HepG2 (cell line): ENCODE results near the gene TIMELESS. TPM values are rescaled to one million over a fixed set of nuclear protein-coding genes. Genes with fewer than 3 reads are reported as not detected.

Experiments
- ATF4 ChIP-seq, 2 experiments: fragments of 450-650 bp in 1 of 2; sonication (generic) in 1 of 2; formaldehyde crosslinking; IDR thresholded peaks; 2 replicates each; pipeline versions ENCODE4 v1.5.0 to v1.8.0; 2020 to 2022; ENCODE audit warnings: mild to moderate bottlenecking in 1 of 2, missing genetic modification reagents in 1 of 2
- FUBP1 ChIP-seq: sonication (generic); formaldehyde crosslinking; IDR thresholded peaks from 2 replicates; pipeline ENCODE4 v1.5.1; 2020; ENCODE audit warnings: missing genetic modification reagents, mild to moderate bottlenecking, borderline replicate concordance
- HNF1A ChIP-seq, 2 experiments: sonication (generic) in 1 of 2; formaldehyde crosslinking in 1 of 2; IDR thresholded peaks; 2 replicates each; pipeline versions ENCODE4 v1.4.0 to v1.6.1; 2016 to 2020; ENCODE audit warnings: borderline replicate concordance in 1 of 2, low read depth in 1 of 2, mild to moderate bottlenecking in 1 of 2, missing genetic modification reagents in 1 of 2
- HNF1B ChIP-seq: sonication (generic); formaldehyde crosslinking; IDR thresholded peaks from 2 replicates; pipeline ENCODE4 v1.5.1; 2020; ENCODE audit warnings: mild to moderate bottlenecking, moderate library complexity, missing genetic modification reagents
- LCORL ChIP-seq, 2 experiments: fragments of 450-650 bp in 1 of 2; sonication (generic) in 1 of 2; formaldehyde crosslinking in 1 of 2; IDR thresholded peaks; 2 replicates each; pipeline versions ENCODE4 v1.5.0 to v1.6.1; 2017 to 2020; ENCODE audit warnings: antibody characterized with exemption in 1 of 2, missing genetic modification reagents in 1 of 2
- MIER2 ChIP-seq: IDR thresholded peaks from 2 replicates; pipeline ENCODE4 v1.6.1; 2016; ENCODE audit warnings: missing biosample characterization, missing genetic modification reagents
- STAG1 ChIP-seq: sonication (generic); formaldehyde crosslinking; IDR thresholded peaks from 2 replicates; pipeline ENCODE4 v1.4.0; 2020; ENCODE audit warnings: missing genetic modification reagents
- TAF1 ChIP-seq: sonication (generic); formaldehyde crosslinking; IDR thresholded peaks from 2 replicates; pipeline ENCODE4 v1.4.0; 2020; ENCODE audit warnings: missing genetic modification reagents
- ZBTB1 ChIP-seq: sonication (generic); formaldehyde crosslinking; IDR thresholded peaks from 2 replicates; pipeline ENCODE4 v1.4.0; 2020; ENCODE audit warnings: missing genetic modification reagents, borderline replicate concordance
- ZFP91 ChIP-seq: sonication (generic); formaldehyde crosslinking; IDR thresholded peaks from 2 replicates; pipeline ENCODE4 v1.9.0; 2022; ENCODE audit warnings: missing genetic modification reagents, mild to moderate bottlenecking, borderline replicate concordance
- ZNF333 ChIP-seq: sonication (generic); formaldehyde crosslinking; IDR thresholded peaks from 2 replicates; pipeline ENCODE4 v1.4.0; 2020; ENCODE audit warnings: mild to moderate bottlenecking, missing genetic modification reagents, borderline replicate concordance
- ZNF510 ChIP-seq: sonication (generic); formaldehyde crosslinking; IDR thresholded peaks from 2 replicates; pipeline ENCODE4 v1.4.0; 2020; ENCODE audit warnings: low read depth, mild to moderate bottlenecking, missing genetic modification reagents
- ZNF75D ChIP-seq: sonication (generic); formaldehyde crosslinking; IDR thresholded peaks from 2 replicates; pipeline ENCODE4 v1.8.1; 2023; ENCODE audit warnings: missing genetic modification reagents, mild to moderate bottlenecking, borderline replicate concordance
- ZSCAN21 ChIP-seq: sonication (generic); formaldehyde crosslinking; IDR thresholded peaks from 2 replicates; pipeline ENCODE4 v1.8.0; 2022; ENCODE audit warnings: mild to moderate bottlenecking, missing genetic modification reagents, moderate library complexity, borderline replicate concordance
- polyA plus RNA-seq, 8 experiments: library from polyadenylated mRNA; depleted of rRNA in 3 of 8; stranded (reverse) in 7 of 8; unstranded in 1 of 8; fragments of >200 nt; fragmentation: Illumina TruSeq in 4 of 8; extraction: Trizol in 4 of 8; gene quantifications; 2 replicates each; pipeline versions ENCODE4 v1.2.1 to v1.2.3, GENCODE V29; 2011 to 2016; ENCODE audit warnings: low read depth in 4 of 8, missing spikeins in 1 of 8, mixed read lengths in 1 of 8; ENCODE audit not compliant: insufficient read depth in 1 of 8
- total RNA-seq, 5 experiments: library from RNA; depleted of rRNA; stranded (reverse); fragments of >200 nt; fragmentation: Illumina TruSeq; extraction: Trizol; gene quantifications; 2 replicates each; pipeline ENCODE4 v1.2.3, GENCODE V29; 2016; ENCODE audit warnings: low read depth in 1 of 5

The TIMELESS gene
- total and polyA plus RNA-seq, 2 of the 13 experiments (the other 11 are each of a cell fraction or from before 2014, with no cell fraction given) = 4.0 to 20.3 TPM

GRCh38 chr12:56448860-56449621 lies at the start of gene TIMELESS (continued):
- TF ChIP-seq HNF1A (IDR thresholded peaks at IDR 0.05; ENCODE audit: low read depth) (no peak), HNF1A (CRISPR knock-in tag; IDR thresholded peaks at IDR 0.05; ENCODE audit: borderline replicate concordance) (peak; percentile 12; the same call in 1 of the 2 replicates), ZNF75D (CRISPR knock-in tag) (no peak), ZFP91 (peak; percentile 77; the same call in 1 of the 2 replicates), HNF1B (peak; percentile 69; the same call in 1 of the 2 replicates), TAF1 (peak; percentile 77; the same call in 1 of the 2 replicates), ZBTB1 (CRISPR knock-in tag) (no peak; the same call in 1 of the 2 replicates), STAG1 (peak; percentile 28; the same call in 1 of the 2 replicates), MIER2 (CRISPR knock-in tag) (no peak), ATF4 (CRISPR knock-in tag; IDR thresholded peaks at IDR 0.05) (peak in 1 of 2 experiments; percentile 31; a peak in 2 of 4 replicates), ZNF333 (CRISPR knock-in tag) (peak; percentile 79; the same call in 1 of the 2 replicates), LCORL (IDR thresholded peaks at IDR 0.05) (no peak), LCORL (CRISPR knock-in tag; IDR thresholded peaks at IDR 0.05) (peak; percentile 75), ZNF510 (CRISPR knock-in tag) (peak; percentile 64; the same call in 1 of the 2 replicates), ZSCAN21 (CRISPR knock-in tag) (0 out of 2 replicates have a peak, but pooled peaks have one; percentile 46), FUBP1 (CRISPR knock-in tag) (0 out of 2 replicates have a peak, but pooled peaks have one; percentile 81)
